Glutamatergic neuron (in vitro differentiated cells): Measurements from ENCODE around the gene TMEM79. TPM values are rescaled to one million over a fixed set of nuclear protein-coding genes. Genes with fewer than 3 reads are reported as not detected.
A peak's percentile ranks its signal among the peaks of the same experiment; 100 is the strongest.

Experiments used
- DNase-seq: peaks from one replicate; pipeline ENCODE4 v3.0.0; 2022
- H3K27ac Mint-ChIP-seq: one replicate; pipeline ENCODE4 v1.8.0; 2020; ENCODE audit warnings: mild to moderate bottlenecking, mixed read lengths, inconsistent platforms; ENCODE audit not compliant: unreplicated experiment
- H3K27me3 Mint-ChIP-seq: one replicate; pipeline ENCODE4 v1.8.0; 2020; ENCODE audit warnings: mild to moderate bottlenecking, moderate library complexity, mixed read lengths, inconsistent platforms; ENCODE audit not compliant: unreplicated experiment
- H3K36me3 Mint-ChIP-seq: one replicate; pipeline ENCODE4 v1.8.0; 2020; ENCODE audit warnings: mild to moderate bottlenecking, mixed read lengths, inconsistent platforms; ENCODE audit not compliant: unreplicated experiment
- H3K4me1 Mint-ChIP-seq: one replicate; pipeline ENCODE4 v1.8.0; 2020; ENCODE audit warnings: mild to moderate bottlenecking, low read depth, mixed read lengths, inconsistent platforms; ENCODE audit not compliant: unreplicated experiment
- H3K4me3 Mint-ChIP-seq: one replicate; pipeline ENCODE4 v1.8.0; 2020; ENCODE audit warnings: mild to moderate bottlenecking, mixed read lengths, inconsistent platforms; ENCODE audit not compliant: unreplicated experiment
- H3K9me3 Mint-ChIP-seq: one replicate; pipeline ENCODE4 v1.8.0; 2020; ENCODE audit warnings: mild to moderate bottlenecking, moderate library complexity, mixed read lengths, inconsistent platforms; ENCODE audit not compliant: unreplicated experiment
- total RNA-seq: library from RNA; stranded (reverse); fragmentation: NEBNext Ultra II Directional; extraction: Animal tissue kit (Norgen Biotek cat#: 25700); gene quantifications from one replicate; pipeline ENCODE4 v1.2.1, GENCODE V29; 2021; ENCODE audit not compliant: unreplicated experiment
- TF ChIP-seq, protein P1 (sequence below): fragments of 200-600 bp; sonication (generic); IDR thresholded peaks from one replicate; pipeline ENCODE4 v1.5.0; 2021; ENCODE audit not compliant: partially characterized antibody, unreplicated experiment

TMEM79 gene
- total RNA-seq, 1 donor from 2014 or later = 2.4 TPM

- Mint-ChIP-seq H3K27ac (peak within 1 kb of the TSS; percentile 75), H3K9me3 (peaks cover 3% of the 10 kb centered on the region), H3K4me3 (peak within 1 kb of the TSS; percentile 89), H3K4me1 (peaks cover 9% of the 10 kb centered on the region), H3K27me3 (peaks cover 3% of the 10 kb centered on the region), H3K36me3 (no peaks in the 10 kb centered on the region)
- TF ChIP-seq, protein P1, sequence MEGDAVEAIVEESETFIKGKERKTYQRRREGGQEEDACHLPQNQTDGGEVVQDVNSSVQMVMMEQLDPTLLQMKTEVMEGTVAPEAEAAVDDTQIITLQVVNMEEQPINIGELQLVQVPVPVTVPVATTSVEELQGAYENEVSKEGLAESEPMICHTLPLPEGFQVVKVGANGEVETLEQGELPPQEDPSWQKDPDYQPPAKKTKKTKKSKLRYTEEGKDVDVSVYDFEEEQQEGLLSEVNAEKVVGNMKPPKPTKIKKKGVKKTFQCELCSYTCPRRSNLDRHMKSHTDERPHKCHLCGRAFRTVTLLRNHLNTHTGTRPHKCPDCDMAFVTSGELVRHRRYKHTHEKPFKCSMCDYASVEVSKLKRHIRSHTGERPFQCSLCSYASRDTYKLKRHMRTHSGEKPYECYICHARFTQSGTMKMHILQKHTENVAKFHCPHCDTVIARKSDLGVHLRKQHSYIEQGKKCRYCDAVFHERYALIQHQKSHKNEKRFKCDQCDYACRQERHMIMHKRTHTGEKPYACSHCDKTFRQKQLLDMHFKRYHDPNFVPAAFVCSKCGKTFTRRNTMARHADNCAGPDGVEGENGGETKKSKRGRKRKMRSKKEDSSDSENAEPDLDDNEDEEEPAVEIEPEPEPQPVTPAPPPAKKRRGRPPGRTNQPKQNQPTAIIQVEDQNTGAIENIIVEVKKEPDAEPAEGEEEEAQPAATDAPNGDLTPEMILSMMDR = no peak
- peak; percentile 43 for DNase-seq
Measured at GRCh38 chr1:156295391-156295947, 11.3 kb downstream of the TMEM79 start, which contains the start of gene GLMP. Gene GLMP (minus strand): TSS chr1:156295679. CDS start chr1:156295645, 34 bp downstream.

DNA sequence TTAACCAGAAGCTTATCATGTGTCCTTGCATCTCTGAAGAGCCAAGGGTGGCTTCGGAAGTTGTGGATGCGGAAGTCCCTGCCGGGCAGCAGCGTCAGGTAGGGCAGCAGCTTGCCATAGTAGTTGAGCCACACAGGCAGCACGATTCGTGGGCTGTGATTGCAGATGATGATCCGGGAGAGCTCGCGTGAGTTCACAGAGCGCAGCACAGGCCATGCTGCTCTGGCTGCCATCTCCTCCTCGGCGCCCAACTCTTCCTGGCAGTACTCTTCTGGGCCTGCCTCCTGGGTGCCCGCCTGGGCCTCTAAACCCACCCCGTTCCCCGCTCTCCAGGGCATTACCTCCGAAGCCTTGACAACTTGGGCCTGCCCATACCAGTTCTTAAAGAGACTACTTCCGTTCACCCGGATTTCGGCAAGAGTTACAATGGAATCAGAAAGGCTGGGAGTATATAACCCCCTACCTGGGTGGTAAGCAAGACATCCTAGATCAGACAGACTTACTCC lies 14.8 kb downstream of the TMEM79 start, which contains the start of gene VHLL:
Gene VHLL, minus strand, starts transcription at position 456 of the 506 bp plus-strand sequence. Its CDS starts 118 bp downstream, at position 338.
- Mint-ChIP-seq H3K27me3 (peaks cover 1% of the 10 kb centered on the region), H3K4me3 (no peak within 1 kb of the TSS), H3K4me1 (peaks cover 3% of the 10 kb centered on the region), H3K9me3 (peaks cover 3% of the 10 kb centered on the region), H3K36me3 (no peaks in the 10 kb centered on the region), H3K27ac (no peak within 1 kb of the TSS)
- TF ChIP-seq, protein P1 = no peak
- DNase-seq = no peak

DNA sequence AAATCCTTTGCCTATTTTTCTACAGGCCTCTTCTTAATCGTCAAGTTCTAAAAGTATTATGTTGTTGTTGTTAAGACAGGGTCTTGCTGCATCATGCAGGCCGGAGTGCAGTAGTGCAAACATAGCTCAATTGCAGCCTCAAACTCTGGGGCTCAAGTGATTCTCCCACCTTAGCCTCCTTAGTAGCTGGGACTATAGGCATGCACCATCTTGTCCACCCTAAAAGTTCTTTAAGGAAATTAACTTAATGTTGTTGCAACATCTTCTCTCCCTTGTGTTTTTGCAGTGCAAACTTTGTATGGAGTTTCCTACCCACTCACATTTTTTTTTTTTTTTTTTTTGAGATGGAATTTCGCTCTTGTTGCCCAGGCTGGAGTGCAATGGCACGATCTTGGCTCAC lies 19.1 kb downstream of the TMEM79 start:
- Mint-ChIP-seq H3K27ac (no peak overlapping the region), H3K4me1 (no peaks in the 10 kb centered on the region), H3K27me3 (peaks cover 3% of the 10 kb centered on the region), H3K9me3 (peaks cover 2% of the 10 kb centered on the region), H3K36me3 (no peaks in the 10 kb centered on the region), H3K4me3 (no peak overlapping the region)
- TF ChIP-seq, protein P1 = no peak
- no peak for DNase-seq

DNA sequence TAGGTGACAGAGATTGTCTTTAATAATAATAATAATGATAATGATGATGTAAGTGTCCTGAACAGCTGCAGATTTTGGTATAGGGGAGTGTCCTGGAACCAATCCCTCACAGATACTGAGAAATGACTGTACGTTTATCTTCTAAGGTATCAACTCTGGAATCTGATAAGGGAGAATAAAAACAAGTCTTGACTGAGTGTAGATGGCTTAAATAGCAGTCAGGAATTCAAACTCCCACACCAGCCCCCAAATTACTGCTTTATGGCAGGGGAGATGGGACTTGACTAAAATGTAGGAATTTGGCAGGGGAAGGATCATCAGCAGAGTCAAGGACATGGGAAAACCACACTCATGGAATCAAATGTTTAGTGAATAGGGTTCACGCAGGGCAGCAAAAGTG lies 21.1 kb downstream of the TMEM79 start:
- Mint-ChIP-seq H3K4me1 (no peaks in the 10 kb centered on the region), H3K27me3 (peaks cover 3% of the 10 kb centered on the region), H3K9me3 (peaks cover under 1% of the 10 kb centered on the region), H3K27ac (no peak overlapping the region), H3K36me3 (no peaks in the 10 kb centered on the region), H3K4me3 (no peak overlapping the region)
- TF ChIP-seq, protein P1 = no peak
- no peak for DNase-seq

GRCh38 chr1:156308078-156308477 lies 24.0 kb downstream of the TMEM79 start:
- no peaks in the 10 kb centered on the region for H3K36me3 Mint-ChIP-seq
- H3K9me3 Mint-ChIP-seq = no peaks in the 10 kb centered on the region
- no peak overlapping the region for H3K4me3 Mint-ChIP-seq
- DNase-seq = no peak
- TF ChIP-seq, protein P1 = no peak
- no peak overlapping the region for H3K27ac Mint-ChIP-seq
- peaks cover 3% of the 10 kb centered on the region for H3K27me3 Mint-ChIP-seq
- no peaks in the 10 kb centered on the region for H3K4me1 Mint-ChIP-seq
